Endodermal cell (in vitro differentiated cells): ENCODE measurements around the gene TRIO. TPM values are rescaled to one million over a fixed set of nuclear protein-coding genes. Genes with fewer than 3 reads are reported as not detected.

Experiments used
- DNase-seq: peaks from one replicate; pipeline ENCODE4 v3.0.0-alpha.2; 2017
- H3K27ac ChIP-seq: 2 replicates; pipeline ENCODE4 v1.5.1; 2013; ENCODE audit warnings: mild to moderate bottlenecking, low read depth, low read length, moderate library complexity
- H3K27me3 ChIP-seq: 2 replicates; pipeline ENCODE4 v1.6.1; 2013; ENCODE audit warnings: mild to moderate bottlenecking, low read length, moderate library complexity; ENCODE audit not compliant: insufficient read depth, control insufficient read depth, poor library complexity, severe bottlenecking
- H3K36me3 ChIP-seq: 2 replicates; pipeline ENCODE4 v1.7.0; 2013; ENCODE audit warnings: mild to moderate bottlenecking, low read length, moderate library complexity; ENCODE audit not compliant: control insufficient read depth, insufficient read depth
- H3K4me1 ChIP-seq: one replicate; pipeline ENCODE4 v1.7.0; 2013; ENCODE audit warnings: low read length; ENCODE audit not compliant: control insufficient read depth, insufficient read depth
- H3K4me3 ChIP-seq: 2 replicates; pipeline ENCODE4 v1.5.1; 2013; ENCODE audit warnings: mild to moderate bottlenecking, low read length, moderate library complexity
- H3K9ac ChIP-seq: 2 replicates; pipeline ENCODE4 v1.6.1; 2013; ENCODE audit warnings: mild to moderate bottlenecking, low read length, moderate library complexity; ENCODE audit not compliant: poor library complexity, severe bottlenecking; ENCODE audit errors: extremely low read depth
- H3K9me3 ChIP-seq: 2 replicates; pipeline ENCODE4 v1.6.1; 2013; ENCODE audit warnings: mild to moderate bottlenecking, low read length, moderate library complexity; ENCODE audit not compliant: control insufficient read depth
- H3K27ac Mint-ChIP-seq: 2 replicates; pipeline ENCODE4 v1.8.0; 2020; ENCODE audit warnings: mixed read lengths
- H3K27me3 Mint-ChIP-seq: 2 replicates; pipeline ENCODE4 v1.8.0; 2021; ENCODE audit warnings: mild to moderate bottlenecking, mixed read lengths; ENCODE audit not compliant: insufficient read depth
- H3K36me3 Mint-ChIP-seq: 2 replicates; pipeline ENCODE4 v1.8.0; 2020; ENCODE audit warnings: low read depth, mixed read lengths
- H3K4me1 Mint-ChIP-seq: 2 replicates; pipeline ENCODE4 v1.8.0; 2020; ENCODE audit warnings: mixed read lengths
- H3K4me3 Mint-ChIP-seq: 2 replicates; pipeline ENCODE4 v1.8.0; 2020; ENCODE audit warnings: mild to moderate bottlenecking, moderate library complexity, mixed read lengths
- H3K9me3 Mint-ChIP-seq: 2 replicates; pipeline ENCODE4 v1.8.0; 2020; ENCODE audit warnings: mild to moderate bottlenecking, mixed read lengths
- CTCF ChIP-seq: fragments of 200-600 bp; sonication (generic); conservative IDR thresholded peaks from 2 replicates; pipeline ENCODE4 v1.5.0; 2021; ENCODE audit warnings: antibody characterized with exemption, mild to moderate bottlenecking
- WGBS, 2 experiments: methylation state at CpG; one replicate each; pipeline versions ENCODE4 v1.1.5 to v1.1.7; 2013; ENCODE audit warnings: missing lambda C conversion rate in 2 of 2, mixed read lengths in 1 of 2; ENCODE audit not compliant: insufficient coverage in 1 of 2, insufficient read length in 1 of 2; 5-methylcytosine and 5-hydroxymethylcytosine counted together
- total RNA-seq, 2 donors: library from RNA; stranded (reverse); fragmentation: NEBNext Ultra II Directional in 1 of 2; extraction: Animal tissue kit (Norgen Biotek cat#: 25700) in 1 of 2; gene quantifications; 2 replicates in 1 of 2; 3 replicates in 1 of 2; pipeline ENCODE4 v1.2.1, GENCODE V29; 2021

TRIO gene
- total RNA-seq, 2 donors from 2014 or later = 88.3 to 109 TPM

- H3K4me1 Mint-ChIP-seq = peaks cover 36% of the 10 kb centered on the region
- H3K9me3 Mint-ChIP-seq = no peaks in the 10 kb centered on the region
- peaks cover 30% of the 10 kb centered on the region for H3K36me3 ChIP-seq
- H3K4me1 ChIP-seq = peaks cover 3% of the 10 kb centered on the region
- TF ChIP-seq CTCF = no peak
- H3K9me3 ChIP-seq = no peaks in the 10 kb centered on the region
- H3K27me3 Mint-ChIP-seq = no peaks in the 10 kb centered on the region
- H3K27me3 ChIP-seq = no peaks in the 10 kb centered on the region
- H3K9ac ChIP-seq = no peak overlapping the region
- H3K27ac ChIP-seq = no peak overlapping the region
- H3K36me3 Mint-ChIP-seq = peaks cover 57% of the 10 kb centered on the region
- no peak overlapping the region for H3K27ac Mint-ChIP-seq
- no peak overlapping the region for H3K4me3 Mint-ChIP-seq
- no peak overlapping the region for H3K4me3 ChIP-seq
- 92 to 96% methylated on average over 5 to 8 of the region's 8 CpGs for WGBS, 2 experiments
- DNase-seq = no peak
Measured at GRCh38 chr5:14421851-14422250, 278.7 kb downstream of the TRIO start.

GRCh38 chr5:14424011-14424685, 281.0 kb downstream of the TRIO start:
- WGBS, 2 experiments = 90 to 97% methylated on average over 6 to 7 of the region's 7 CpGs
- Mint-ChIP-seq H3K4me3 (no peak overlapping the region), H3K27me3 (no peaks in the 10 kb centered on the region), H3K4me1 (peaks cover 20% of the 10 kb centered on the region), H3K27ac (no peak overlapping the region), H3K36me3 (peaks cover 53% of the 10 kb centered on the region), H3K9me3 (no peaks in the 10 kb centered on the region)
- Histone ChIP-seq H3K4me1 (no peaks in the 10 kb centered on the region), H3K4me3 (no peak overlapping the region), H3K27ac (no peak overlapping the region), H3K36me3 (peaks cover 30% of the 10 kb centered on the region), H3K27me3 (no peaks in the 10 kb centered on the region), H3K9me3 (no peaks in the 10 kb centered on the region), H3K9ac (no peak overlapping the region)
- no peak for TF ChIP-seq CTCF
- no peak for DNase-seq

GRCh38 chr5:14425559-14425958, 282.4 kb downstream of the TRIO start:
- Mint-ChIP-seq H3K27ac (no peak overlapping the region), H3K4me1 (peaks cover 26% of the 10 kb centered on the region), H3K36me3 (peaks cover 46% of the 10 kb centered on the region), H3K9me3 (no peaks in the 10 kb centered on the region), H3K4me3 (no peak overlapping the region), H3K27me3 (no peaks in the 10 kb centered on the region)
- H3K9me3 ChIP-seq = no peaks in the 10 kb centered on the region
- no peak for TF ChIP-seq CTCF
- no peak overlapping the region for H3K9ac ChIP-seq
- peaks cover 18% of the 10 kb centered on the region for H3K36me3 ChIP-seq
- no peaks in the 10 kb centered on the region for H3K27me3 ChIP-seq
- 92 to 94% methylated on average over 3 to 7 of the region's 7 CpGs for WGBS, 2 experiments
- H3K4me1 ChIP-seq = no peaks in the 10 kb centered on the region
- no peak overlapping the region for H3K4me3 ChIP-seq
- no peak for DNase-seq
- H3K27ac ChIP-seq = no peak overlapping the region
